SK-N-SH (cell line): ENCODE measurements around the gene ZNF81. TPM values are rescaled to one million over a fixed set of nuclear protein-coding genes. Genes with fewer than 3 reads are reported as not detected.

Source experiments
- CTCF ChIA-PET: fragments of 300-600, 350-600 bp; formaldehyde crosslinking; extraction: SDS; loops from one replicate; lab custom pipeline; 2021; lab: Yijun Ruan, JAX
- POLR2A ChIA-PET: fragments of 350-600 bp; sonication (Branson Sonifier 250); formaldehyde crosslinking; extraction: SDS; loops from one replicate; lab custom pipeline; 2020; ENCODE audit warnings: antibody characterized with exemption, inconsistent platforms; lab: Yijun Ruan, JAX
- DNase-seq: peaks from one replicate; pipeline ENCODE4 v3.0.0; 2012
- H2AFZ ChIP-seq: fragments of 200-600 bp; sonication (generic); 2 replicates; pipeline ENCODE4 v1.8.1; 2016; ENCODE audit warnings: antibody characterized with exemption, mild to moderate bottlenecking, low read depth
- H3F3A ChIP-seq: fragments of 200-600 bp; sonication (generic); replicated peaks from 2 replicates; pipeline ENCODE3; 2016; ENCODE audit warnings: antibody characterized with exemption, mild to moderate bottlenecking; ENCODE audit not compliant: insufficient read depth
- H3K27ac ChIP-seq, 2 experiments: fragments of 200-500 bp in 1 of 2; fragments of 200-600 bp in 1 of 2; sonication (Bioruptor generic) in 1 of 2; sonication (generic), shearing (Covaris generic) in 1 of 2; 2 replicates each; pipeline versions ENCODE4 v1.5.1 to v1.6.1; 2014 to 2016; ENCODE audit warnings: low read depth in 2 of 2, inconsistent platforms in 1 of 2, low read length in 1 of 2, mild to moderate bottlenecking in 1 of 2, mixed read lengths in 1 of 2
- H3K27me3 ChIP-seq: fragments of 200-600 bp; sonication (generic), shearing (Covaris generic); 2 replicates; pipeline ENCODE4 v1.6.1; 2016; ENCODE audit warnings: mixed run types; ENCODE audit not compliant: insufficient read depth
- H3K36me3 ChIP-seq, 2 experiments: fragments of 200-500 bp in 1 of 2; fragments of 200-600 bp in 1 of 2; sonication (Bioruptor generic) in 1 of 2; sonication (generic) in 1 of 2; replicated peaks in 1 of 2; 2 replicates each; pipeline versions ENCODE3 to v1.5.1; 2014 to 2016; ENCODE audit warnings: low read length in 1 of 2, mild to moderate bottlenecking in 1 of 2; ENCODE audit not compliant: insufficient read depth in 2 of 2, control insufficient read depth in 1 of 2
- H3K4me1 ChIP-seq, 2 experiments: fragments of 200-500 bp in 1 of 2; fragments of 200-600 bp in 1 of 2; sonication (Bioruptor generic) in 1 of 2; sonication (generic), shearing (Covaris generic) in 1 of 2; 2 replicates each; pipeline versions ENCODE4 v1.5.1 to v1.6.1; 2014 to 2016; ENCODE audit warnings: low read depth in 1 of 2, low read length in 1 of 2, mixed run types in 1 of 2; ENCODE audit not compliant: insufficient read depth in 2 of 2, control insufficient read depth in 1 of 2
- H3K4me2 ChIP-seq: fragments of 200-600 bp; sonication (generic), shearing (Covaris generic); 2 replicates; pipeline ENCODE4 v1.6.1; 2017; ENCODE audit warnings: mixed run types
- H3K4me3 ChIP-seq, 2 experiments: fragments of 200-500 bp in 1 of 2; fragments of 200-600 bp in 1 of 2; sonication (Bioruptor generic) in 1 of 2; sonication (generic), shearing (Covaris generic) in 1 of 2; 2 replicates each; pipeline versions ENCODE4 v1.5.1 to v1.8.1; 2014 to 2016; ENCODE audit warnings: low read depth in 2 of 2, inconsistent platforms in 1 of 2, low read length in 1 of 2, mild to moderate bottlenecking in 1 of 2, mixed read lengths in 1 of 2, moderate library complexity in 1 of 2
- H3K79me2 ChIP-seq: fragments of 200-600 bp; sonication (generic); 2 replicates; pipeline ENCODE4 v1.8.1; 2017; ENCODE audit warnings: mild to moderate bottlenecking; ENCODE audit not compliant: insufficient read depth
- H3K9ac ChIP-seq: fragments of 200-600 bp; sonication (generic); 2 replicates; pipeline ENCODE4 v1.6.1; 2017; ENCODE audit warnings: mixed run types
- H3K9me2 ChIP-seq: fragments of 200-600 bp; sonication (generic); 2 replicates; pipeline ENCODE4 v1.6.1; 2017; ENCODE audit warnings: mixed run types
- H3K9me3 ChIP-seq: fragments of 200-600 bp; sonication (generic); 2 replicates; pipeline ENCODE4 v1.6.1; 2017; ENCODE audit warnings: mixed run types, mild to moderate bottlenecking, moderate library complexity
- H4K20me1 ChIP-seq: fragments of 200-600 bp; sonication (generic); 2 replicates; pipeline ENCODE4 v1.6.1; 2017; ENCODE audit warnings: mild to moderate bottlenecking, mixed run types; ENCODE audit not compliant: insufficient read depth
- CHD2 ChIP-seq: fragments of 150-350 bp; IDR thresholded peaks from 2 replicates; pipeline ENCODE4 v1.6.1; 2018; ENCODE audit warnings: low read length; ENCODE audit not compliant: partially characterized antibody
- CTCF ChIP-seq: fragments of 200-600 bp; sonication (generic); IDR thresholded peaks from 2 replicates; pipeline ENCODE4 v1.6.1; 2017; ENCODE audit warnings: antibody characterized with exemption, mild to moderate bottlenecking, moderate library complexity
- ELF1 ChIP-seq: IDR thresholded peaks from 2 replicates; pipeline ENCODE4 v1.4.0; 2012
- GATA2 ChIP-seq: sonication (generic); formaldehyde crosslinking; IDR thresholded peaks from 2 replicates; pipeline ENCODE4 v1.5.0; 2020; ENCODE audit warnings: mild to moderate bottlenecking, missing genetic modification reagents
- JUND ChIP-seq: IDR thresholded peaks from 2 replicates; pipeline ENCODE4 v1.4.0; 2012
- NFIC ChIP-seq: IDR thresholded peaks from 2 replicates; pipeline ENCODE4 v1.4.0; 2012; ENCODE audit warnings: borderline replicate concordance
- RAD21 ChIP-seq: IDR thresholded peaks from 2 replicates; pipeline ENCODE4 v1.6.1; 2012; ENCODE audit warnings: mild to moderate bottlenecking, low read length
- REST ChIP-seq: IDR thresholded peaks from 2 replicates; pipeline ENCODE4 v1.6.1; 2012; ENCODE audit warnings: mild to moderate bottlenecking, low read depth, low read length, moderate library complexity
- RXRA ChIP-seq: IDR thresholded peaks from 2 replicates; pipeline ENCODE4 v1.4.0; 2012; ENCODE audit warnings: low read depth, mild to moderate bottlenecking, borderline replicate concordance
- SMC3 ChIP-seq: IDR thresholded peaks from 2 replicates; pipeline ENCODE4 v1.6.1; 2012; ENCODE audit warnings: low read depth, low read length, improper control_type of control experiment
- TAF1 ChIP-seq: IDR thresholded peaks from 2 replicates; pipeline ENCODE4 v1.6.1; 2012; ENCODE audit warnings: low read depth, mild to moderate bottlenecking, low read length, moderate library complexity, borderline replicate concordance
- TCF12 ChIP-seq: IDR thresholded peaks from 2 replicates; pipeline ENCODE4 v1.4.0; 2012
- TEAD4 ChIP-seq: IDR thresholded peaks from 2 replicates; pipeline ENCODE4 v1.4.0; 2012; ENCODE audit warnings: mild to moderate bottlenecking, borderline replicate concordance; ENCODE audit not compliant: insufficient read depth
- USF2 ChIP-seq: fragments of 150-350 bp; IDR thresholded peaks from 2 replicates; pipeline ENCODE4 v1.6.1; 2017; ENCODE audit warnings: antibody characterized with exemption, low read length, low read depth, borderline replicate concordance
- YY1 ChIP-seq: IDR thresholded peaks from 2 replicates; pipeline ENCODE4 v1.4.0; 2012; ENCODE audit warnings: low read depth, mild to moderate bottlenecking
- WGBS: methylation state at CpG from one replicate; pipeline ENCODE4 v1.1.6; 2017; ENCODE audit warnings: low lambda C conversion rate; 5-methylcytosine and 5-hydroxymethylcytosine counted together
- polyA plus RNA-seq, 3 experiments: library from polyadenylated mRNA; depleted of rRNA; stranded (reverse); fragments of >200 nt; gene quantifications; 2 replicates each; pipeline ENCODE4 v1.2.3, GENCODE V29; 2012

ZNF81 gene
- polyA plus RNA-seq, 1 of the 3 experiments (the other 2 are of a cell fraction) = 3.5 TPM

GRCh38 chrX:47831788-47832187 lies 4.9 kb upstream of the ZNF81 start:
- no peaks in the 10 kb centered on the region for H4K20me1 ChIP-seq
- CTCF ChIA-PET = interaction anchor here (0.6 to 2.0 kb wide), 14 partner anchors 9 to 211 kb away, joined by 3 to 24 read pairs (median 4); no protein-coding TSS in a partner anchor
- no peaks in the 10 kb centered on the region for H3K36me3 ChIP-seq
- no peaks in the 10 kb centered on the region for H3K79me2 ChIP-seq
- peaks cover 0 to 5% of the 10 kb centered on the region in 2 experiments; a peak in 1 of 4 replicates for H3K4me1 ChIP-seq
- peak; percentile 64 for DNase-seq
- no peak overlapping the region for H3K4me3 ChIP-seq
- POLR2A ChIA-PET = no interaction called here
- 12% methylated on average over 2 of the region's 2 CpGs for WGBS
- H3K9me3 ChIP-seq = no peaks in the 10 kb centered on the region
- H3K27ac ChIP-seq = no peak overlapping the region
- H3K4me2 ChIP-seq = no peak overlapping the region
- no peak overlapping the region for H3K9ac ChIP-seq
- no peak overlapping the region for H2AFZ ChIP-seq
- H3F3A ChIP-seq = peaks cover 1% of the 10 kb centered on the region
- no peaks in the 10 kb centered on the region for H3K9me2 ChIP-seq
- no peaks in the 10 kb centered on the region for H3K27me3 ChIP-seq
- peak; percentile 76 for TF ChIP-seq RAD21
- peak; percentile 69 for TF ChIP-seq NFIC
- peak; percentile 81 for TF ChIP-seq CTCF
- no peak for TF ChIP-seq TCF12
- TF ChIP-seq JUND = no peak
- peak; percentile 76 for TF ChIP-seq SMC3

- peak overlapping the region; percentile 81 for H3K4me2 ChIP-seq
- H3K4me3 ChIP-seq = peak overlapping the region in 1 of 2 experiments; percentile 90; a peak in 1 of 4 replicates
- H3K27me3 ChIP-seq = no peaks in the 10 kb centered on the region
- no peak overlapping the region for H2AFZ ChIP-seq
- no peaks in the 10 kb centered on the region for H3F3A ChIP-seq
- peaks cover 0 to 9% of the 10 kb centered on the region in 2 experiments; a peak in 3 of 4 replicates for H3K4me1 ChIP-seq
- ChIA-PET CTCF (interaction anchor here (0.6 to 2.2 kb wide), 4 partner anchors 10 to 189 kb away, joined by 3 to 6 read pairs (median 3); no protein-coding TSS in a partner anchor), POLR2A (no interaction called here)
- H3K79me2 ChIP-seq = peaks cover 29% of the 10 kb centered on the region
- H3K9me3 ChIP-seq = no peaks in the 10 kb centered on the region
- 63% methylated on average over 1 of the region's 1 CpG for WGBS
- H4K20me1 ChIP-seq = no peaks in the 10 kb centered on the region
- DNase-seq = no peak
- no peaks in the 10 kb centered on the region for H3K9me2 ChIP-seq
- TF ChIP-seq REST (no peak), USF2 (no peak), GATA2 (CRISPR knock-in tag) (no peak), TAF1 (no peak), CHD2 (no peak), ELF1 (no peak), YY1 (no peak), RXRA (no peak), RAD21 (no peak), TEAD4 (no peak)
- no peak overlapping the region for H3K9ac ChIP-seq
- no peak overlapping the region for H3K27ac ChIP-seq
- H3K36me3 ChIP-seq = peaks cover 2 to 10% of the 10 kb centered on the region in 2 experiments
Measured at GRCh38 chrX:47838361-47838760, 1.7 kb downstream of the ZNF81 start.
